Measurements from ENCODE around the gene HMGA1. TPM values are rescaled to one million over a fixed set of nuclear protein-coding genes. Genes with fewer than 3 reads are reported as not detected.
A peak's percentile ranks its signal among the peaks of the same experiment; 100 is the strongest.

Gene HMGA1
- polyA plus RNA-seq, 3 donors, result 11.4 to 37.9 (median 17.6) TPM

GRCh38 chr6:34206726-34207125 is 29.9 kb upstream of the HMGA1 start:
- Histone ChIP-seq H3K9me3 (replicated peaks in 1 of 2; ENCODE audit: control insufficient read depth in 1 of 2, insufficient read depth in 1 of 2, low read length in 2 of 2) (peaks cover 0 to 10% of the 10 kb centered on the region in 2 donors), H3K4me1 (ENCODE audit: control insufficient read depth in 1 of 2, insufficient read depth in 2 of 2, low read length in 2 of 2) (no peaks in the 10 kb centered on the region), H3K9ac (ENCODE audit: insufficient read depth, low read length, poor library complexity, severe bottlenecking) (no peak overlapping the region), H3K27ac (ENCODE audit: low read depth in 1 of 2, low read length in 2 of 2) (no peak overlapping the region), H3K36me3 (replicated peaks in 1 of 2; ENCODE audit: control insufficient read depth in 1 of 2, insufficient read depth in 2 of 2, low read length in 2 of 2) (no peaks in the 10 kb centered on the region), H2AFZ (ENCODE audit: insufficient read depth, low read depth, low read length, poor library complexity, severe bottlenecking) (no peak overlapping the region), H4K20me1 (ENCODE audit: insufficient read depth, low read length) (no peaks in the 10 kb centered on the region), H3K4me3 (replicated peaks in 1 of 3; ENCODE audit: low read depth in 2 of 3, low read length in 3 of 3) (no peak overlapping the region), H3K79me2 (ENCODE audit: insufficient read depth, low read length) (no peaks in the 10 kb centered on the region), H3K27me3 (ENCODE audit: control insufficient read depth in 2 of 2, insufficient read depth in 2 of 2, low read length in 2 of 2) (no peaks in the 10 kb centered on the region), H3K4me2 (replicated peaks; ENCODE audit: extremely low read depth, low read length, poor library complexity, severe bottlenecking) (no peak overlapping the region)
- WGBS (ENCODE audit: insufficient coverage), result 89% methylated on average over 4 of the region's 7 CpGs
- Mint-ChIP-seq H3K4me1 (peaks cover 2% of the 10 kb centered on the region), H3K9me3 (peaks cover 2 to 13% (median 4%) of the 10 kb centered on the region in 7 donors), H3K27ac (peak overlapping the region in 1 of 7 donors; percentile 4), H3K27me3 (ENCODE audit: low read depth in 3 of 3) (peaks cover 2 to 5% (median 2%) of the 10 kb centered on the region in 3 donors), H3K4me3 (no peak overlapping the region), H3K36me3 (no peaks in the 10 kb centered on the region)
- DNase-seq, result no peak
- TF ChIP-seq, protein P1, sequence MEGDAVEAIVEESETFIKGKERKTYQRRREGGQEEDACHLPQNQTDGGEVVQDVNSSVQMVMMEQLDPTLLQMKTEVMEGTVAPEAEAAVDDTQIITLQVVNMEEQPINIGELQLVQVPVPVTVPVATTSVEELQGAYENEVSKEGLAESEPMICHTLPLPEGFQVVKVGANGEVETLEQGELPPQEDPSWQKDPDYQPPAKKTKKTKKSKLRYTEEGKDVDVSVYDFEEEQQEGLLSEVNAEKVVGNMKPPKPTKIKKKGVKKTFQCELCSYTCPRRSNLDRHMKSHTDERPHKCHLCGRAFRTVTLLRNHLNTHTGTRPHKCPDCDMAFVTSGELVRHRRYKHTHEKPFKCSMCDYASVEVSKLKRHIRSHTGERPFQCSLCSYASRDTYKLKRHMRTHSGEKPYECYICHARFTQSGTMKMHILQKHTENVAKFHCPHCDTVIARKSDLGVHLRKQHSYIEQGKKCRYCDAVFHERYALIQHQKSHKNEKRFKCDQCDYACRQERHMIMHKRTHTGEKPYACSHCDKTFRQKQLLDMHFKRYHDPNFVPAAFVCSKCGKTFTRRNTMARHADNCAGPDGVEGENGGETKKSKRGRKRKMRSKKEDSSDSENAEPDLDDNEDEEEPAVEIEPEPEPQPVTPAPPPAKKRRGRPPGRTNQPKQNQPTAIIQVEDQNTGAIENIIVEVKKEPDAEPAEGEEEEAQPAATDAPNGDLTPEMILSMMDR (IDR thresholded peaks at IDR 0.05), result no peak
- intact Hi-C loops (cut with micrococcal nuclease), result no loop called here

GRCh38 chr6:34207695-34208443 is 28.8 kb upstream of the HMGA1 start:
- Histone ChIP-seq H3K9ac (ENCODE audit: insufficient read depth, low read length, poor library complexity, severe bottlenecking) (no peak overlapping the region), H4K20me1 (ENCODE audit: insufficient read depth, low read length) (no peaks in the 10 kb centered on the region), H3K9me3 (replicated peaks in 1 of 2; ENCODE audit: control insufficient read depth in 1 of 2, insufficient read depth in 1 of 2, low read length in 2 of 2) (no peaks in the 10 kb centered on the region), H3K4me3 (replicated peaks in 1 of 3; ENCODE audit: low read depth in 2 of 3, low read length in 3 of 3) (no peak overlapping the region), H3K4me1 (ENCODE audit: control insufficient read depth in 1 of 2, insufficient read depth in 2 of 2, low read length in 2 of 2) (no peaks in the 10 kb centered on the region), H3K79me2 (ENCODE audit: insufficient read depth, low read length) (no peaks in the 10 kb centered on the region), H3K27ac (ENCODE audit: low read depth in 1 of 2, low read length in 2 of 2) (no peak overlapping the region), H2AFZ (ENCODE audit: insufficient read depth, low read depth, low read length, poor library complexity, severe bottlenecking) (no peak overlapping the region), H3K4me2 (replicated peaks; ENCODE audit: extremely low read depth, low read length, poor library complexity, severe bottlenecking) (no peak overlapping the region), H3K36me3 (replicated peaks in 1 of 2; ENCODE audit: control insufficient read depth in 1 of 2, insufficient read depth in 2 of 2, low read length in 2 of 2) (no peaks in the 10 kb centered on the region), H3K27me3 (ENCODE audit: control insufficient read depth in 2 of 2, insufficient read depth in 2 of 2, low read length in 2 of 2) (no peaks in the 10 kb centered on the region)
- intact Hi-C loops (cut with micrococcal nuclease), result no loop called here
- 90% methylated on average over 4 of the region's 4 CpGs for WGBS (ENCODE audit: insufficient coverage)
- H3K4me3 Mint-ChIP-seq, result no peak overlapping the region
- TF ChIP-seq, protein P1 (IDR thresholded peaks at IDR 0.05), result no peak
- DNase-seq, result no peak
- H3K27me3 Mint-ChIP-seq (ENCODE audit: low read depth in 3 of 3), result peaks cover 0 to 3% (median 2%) of the 10 kb centered on the region in 3 donors
- H3K9me3 Mint-ChIP-seq, result peaks cover 0 to 4% (median 0%) of the 10 kb centered on the region in 7 donors
- H3K4me1 Mint-ChIP-seq, result no peaks in the 10 kb centered on the region
- H3K36me3 Mint-ChIP-seq, result no peaks in the 10 kb centered on the region
- H3K27ac Mint-ChIP-seq, result no peak overlapping the region
